GM18951 (cell line): ENCODE measurements around the gene DCD.

Experiments
- POLR2A ChIP-seq: IDR thresholded peaks from 4 replicates; pipeline ENCODE4 v1.6.1; 2011; ENCODE audit warnings: mild to moderate bottlenecking; ENCODE audit not compliant: insufficient read length, insufficient read depth; ENCODE audit errors: extremely low read depth
- in situ Hi-C: fragments of 300-500 bp; cut with MboI; formaldehyde crosslinking; loops from one replicate; pipeline ENCODE4 v1.12.0; 2022; ENCODE audit warnings: low sequenced_read_pairs, mixed read lengths, inconsistent platforms; ENCODE audit not compliant: unreplicated experiment

DCD gene

GRCh38 chr12:54606556-54606955 is 41.6 kb downstream of the DCD start:
- in situ Hi-C loops, result no loop called here
- no peak for TF ChIP-seq POLR2A

GRCh38 chr12:54605138-54605970 is 42.8 kb downstream of the DCD start:
- TF ChIP-seq POLR2A, result no peak
- in situ Hi-C loops, result no loop called here

GRCh38 chr12:54604436-54604835 is 43.7 kb downstream of the DCD start:
- no peak for TF ChIP-seq POLR2A
- in situ Hi-C loops, result no loop called here

- in situ Hi-C loops, result no loop called here
- no peak for TF ChIP-seq POLR2A
Measured at GRCh38 chr12:54603872-54604271, 44.3 kb downstream of the DCD start.

- in situ Hi-C loops, result no loop called here
- no peak for TF ChIP-seq POLR2A
Measured at GRCh38 chr12:54603173-54603814, 44.9 kb downstream of the DCD start.

- no peak for TF ChIP-seq POLR2A
- in situ Hi-C loops, result no loop called here
Measured at GRCh38 chr12:54602661-54603060, 45.5 kb downstream of the DCD start.

- in situ Hi-C loops, result no loop called here
Measured at GRCh38 chr12:54601841-54602240, 46.3 kb downstream of the DCD start.

GRCh38 chr12:54598970-54599369 is 49.2 kb downstream of the DCD start:
- in situ Hi-C loops, result no loop called here
- TF ChIP-seq POLR2A, result no peak

More at GRCh38 chr12:54601841-54602240, 46.3 kb downstream of the DCD start:
- no peak for TF ChIP-seq POLR2A

GRCh38 chr12:54596526-54596946 is 51.6 kb downstream of the DCD start:
- in situ Hi-C loops, result no loop called here
- no peak for TF ChIP-seq POLR2A

- TF ChIP-seq POLR2A, result no peak
- in situ Hi-C loops, result no loop called here
Measured at GRCh38 chr12:54595471-54595870, 52.7 kb downstream of the DCD start.
